Measurements from ENCODE around the gene ITSN2. TPM values are rescaled to one million over a fixed set of nuclear protein-coding genes. Genes with fewer than 3 reads are reported as not detected.

Gene ITSN2
- total RNA-seq, 1 experiment from 2014 or later, result 26.5 TPM

DNA sequence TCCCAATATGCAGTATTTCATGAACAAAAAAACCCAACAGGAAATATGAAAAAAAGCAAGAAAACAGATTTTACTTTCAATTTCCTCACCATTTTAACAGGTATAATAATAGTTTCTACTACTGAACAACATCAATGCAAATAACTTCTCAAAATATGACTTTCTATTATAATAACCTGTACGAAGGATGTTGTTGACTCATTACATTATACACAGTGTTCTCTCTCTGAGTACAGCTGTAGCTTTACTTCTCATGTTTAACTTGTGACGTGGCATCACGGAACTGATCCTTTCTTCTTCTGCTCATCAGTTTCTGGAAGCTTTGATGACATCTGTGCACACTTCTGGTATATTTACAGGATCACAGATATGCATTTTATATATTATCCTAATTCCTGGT lies 145.5 kb downstream of the ITSN2 start:
- Histone ChIP-seq H4K20me1 (ENCODE audit: insufficient read depth) (no peaks in the 10 kb centered on the region), H2AFZ (ENCODE audit: low read depth, low read length, poor library complexity, severe bottlenecking) (no peak overlapping the region), H3K9me3 (ENCODE audit: control insufficient read depth in 1 of 2, insufficient read depth in 1 of 2, low read depth in 1 of 2, low read length in 2 of 2) (no peaks in the 10 kb centered on the region), H3K27me3 (ENCODE audit: insufficient read depth, low read length) (no peaks in the 10 kb centered on the region), H3K4me3 (replicated peaks in 1 of 2; ENCODE audit: low read depth in 1 of 2, low read length in 2 of 2) (no peak overlapping the region), H3K36me3 (ENCODE audit: control insufficient read depth in 1 of 2, insufficient read depth in 2 of 2, low read length in 2 of 2) (no peaks in the 10 kb centered on the region; a peak in 1 of 4 replicates), H3K79me2 (ENCODE audit: insufficient read depth, low read length) (no peaks in the 10 kb centered on the region), H3K4me1 (ENCODE audit: control insufficient read depth in 1 of 2, insufficient read depth in 2 of 2, low read length in 2 of 2) (no peaks in the 10 kb centered on the region), H3K4me2 (ENCODE audit: low read length) (no peak overlapping the region), H3K9me2 (ENCODE audit: insufficient read depth) (no peaks in the 10 kb centered on the region), H3K9ac (ENCODE audit: low read length) (no peak overlapping the region), H3K27ac (ENCODE audit: low read depth, low read length) (no peak overlapping the region)
- BruUV-seq (replicated peaks), result no TSS peak
- ChIA-PET POLR2A (no interaction called here), CTCF (no interaction called here), RAD21 (ENCODE audit: low non-redundant PET in 1 of 2, low total read pairs in 2 of 2, uncharacterized antibody in 2 of 2, unreplicated experiment in 2 of 2) (no interaction called here)
- ATAC-seq (no peak), DNase-seq (ENCODE audit: low read depth, low spot score) (no peak)
- intact Hi-C loops (cut with micrococcal nuclease), result no loop called here
- TF ChIP-seq, protein P1, sequence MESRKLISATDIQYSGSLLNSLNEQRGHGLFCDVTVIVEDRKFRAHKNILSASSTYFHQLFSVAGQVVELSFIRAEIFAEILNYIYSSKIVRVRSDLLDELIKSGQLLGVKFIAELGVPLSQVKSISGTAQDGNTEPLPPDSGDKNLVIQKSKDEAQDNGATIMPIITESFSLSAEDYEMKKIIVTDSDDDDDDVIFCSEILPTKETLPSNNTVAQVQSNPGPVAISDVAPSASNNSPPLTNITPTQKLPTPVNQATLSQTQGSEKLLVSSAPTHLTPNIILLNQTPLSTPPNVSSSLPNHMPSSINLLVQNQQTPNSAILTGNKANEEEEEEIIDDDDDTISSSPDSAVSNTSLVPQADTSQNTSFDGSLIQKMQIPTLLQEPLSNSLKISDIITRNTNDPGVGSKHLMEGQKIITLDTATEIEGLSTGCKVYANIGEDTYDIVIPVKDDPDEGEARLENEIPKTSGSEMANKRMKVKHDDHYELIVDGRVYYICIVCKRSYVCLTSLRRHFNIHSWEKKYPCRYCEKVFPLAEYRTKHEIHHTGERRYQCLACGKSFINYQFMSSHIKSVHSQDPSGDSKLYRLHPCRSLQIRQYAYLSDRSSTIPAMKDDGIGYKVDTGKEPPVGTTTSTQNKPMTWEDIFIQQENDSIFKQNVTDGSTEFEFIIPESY (IDR thresholded peaks at IDR 0.05; ENCODE audit: extremely low read depth, insufficient replicate concordance, low read length), result no peak
- no peak for TF ChIP-seq JUND (IDR thresholded peaks at IDR 0.05)
- no peak for TF ChIP-seq EZH2 (IDR thresholded peaks at IDR 0.05)
- TF ChIP-seq EZH2phosphoT487 (IDR thresholded peaks at IDR 0.05; ENCODE audit: borderline replicate concordance), result no peak
- no peak for TF ChIP-seq ZNF274 (IDR thresholded peaks at IDR 0.05; ENCODE audit: low read depth, low read length)
- TF ChIP-seq POLR2AphosphoS5 (IDR thresholded peaks at IDR 0.05; ENCODE audit: low read depth, low read length), result no peak
- no peak for TF ChIP-seq ZFX (IDR thresholded peaks at IDR 0.05)
- TF ChIP-seq SIN3A (IDR thresholded peaks at IDR 0.05; ENCODE audit: low read depth), result no peak
- no peak for TF ChIP-seq RAD21 (IDR thresholded peaks at IDR 0.05; ENCODE audit: low read depth)
- no peak for TF ChIP-seq CEBPB (IDR thresholded peaks at IDR 0.05; ENCODE audit: low read depth)
- TF ChIP-seq FOSL1 (IDR thresholded peaks at IDR 0.05; ENCODE audit: low read depth), result no peak
- no peak for TF ChIP-seq CBX3 (IDR thresholded peaks at IDR 0.05; ENCODE audit: low read depth)
- TF ChIP-seq ELF1 (IDR thresholded peaks at IDR 0.05; ENCODE audit: borderline replicate concordance, low read depth), result no peak
- TF ChIP-seq, protein P2, sequence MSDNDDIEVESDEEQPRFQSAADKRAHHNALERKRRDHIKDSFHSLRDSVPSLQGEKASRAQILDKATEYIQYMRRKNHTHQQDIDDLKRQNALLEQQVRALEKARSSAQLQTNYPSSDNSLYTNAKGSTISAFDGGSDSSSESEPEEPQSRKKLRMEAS (IDR thresholded peaks at IDR 0.05), result no peak
- TF ChIP-seq SRF (IDR thresholded peaks at IDR 0.05; ENCODE audit: low read depth), result no peak
- TF ChIP-seq EGR1 (IDR thresholded peaks at IDR 0.05; ENCODE audit: low read depth), result no peak
- TF ChIP-seq, protein P3, sequence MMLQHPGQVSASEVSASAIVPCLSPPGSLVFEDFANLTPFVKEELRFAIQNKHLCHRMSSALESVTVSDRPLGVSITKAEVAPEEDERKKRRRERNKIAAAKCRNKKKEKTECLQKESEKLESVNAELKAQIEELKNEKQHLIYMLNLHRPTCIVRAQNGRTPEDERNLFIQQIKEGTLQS (IDR thresholded peaks at IDR 0.05), result no peak

Measured in HCT116 (cell line).